GM10847 (cell line): ENCODE measurements around the gene TRIO.

Experiments
- POLR2A ChIP-seq: IDR thresholded peaks from 2 replicates; pipeline ENCODE4 v1.6.1; 2011; ENCODE audit not compliant: insufficient read length; ENCODE audit errors: extremely low read depth

Gene TRIO

DNA sequence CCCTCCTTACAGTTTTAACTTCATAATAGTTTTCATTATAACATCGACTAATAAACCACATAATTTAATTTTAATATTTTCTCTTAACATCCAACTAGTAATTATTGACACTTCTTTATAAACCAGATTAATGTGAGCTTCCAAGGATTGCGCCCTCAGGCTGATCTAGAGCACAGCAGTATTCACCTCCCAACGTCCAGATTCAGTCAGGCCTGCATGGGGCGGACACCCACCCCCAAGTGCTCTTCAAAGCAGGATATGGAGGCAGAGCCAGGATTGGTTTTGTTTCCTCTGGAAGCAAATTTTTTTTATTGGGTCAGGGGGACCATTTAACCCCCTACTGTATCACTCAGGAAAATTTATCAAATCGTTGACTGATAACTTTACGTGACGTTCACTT lies 215.4 kb downstream of the TRIO start:
- no peak for TF ChIP-seq POLR2A

DNA sequence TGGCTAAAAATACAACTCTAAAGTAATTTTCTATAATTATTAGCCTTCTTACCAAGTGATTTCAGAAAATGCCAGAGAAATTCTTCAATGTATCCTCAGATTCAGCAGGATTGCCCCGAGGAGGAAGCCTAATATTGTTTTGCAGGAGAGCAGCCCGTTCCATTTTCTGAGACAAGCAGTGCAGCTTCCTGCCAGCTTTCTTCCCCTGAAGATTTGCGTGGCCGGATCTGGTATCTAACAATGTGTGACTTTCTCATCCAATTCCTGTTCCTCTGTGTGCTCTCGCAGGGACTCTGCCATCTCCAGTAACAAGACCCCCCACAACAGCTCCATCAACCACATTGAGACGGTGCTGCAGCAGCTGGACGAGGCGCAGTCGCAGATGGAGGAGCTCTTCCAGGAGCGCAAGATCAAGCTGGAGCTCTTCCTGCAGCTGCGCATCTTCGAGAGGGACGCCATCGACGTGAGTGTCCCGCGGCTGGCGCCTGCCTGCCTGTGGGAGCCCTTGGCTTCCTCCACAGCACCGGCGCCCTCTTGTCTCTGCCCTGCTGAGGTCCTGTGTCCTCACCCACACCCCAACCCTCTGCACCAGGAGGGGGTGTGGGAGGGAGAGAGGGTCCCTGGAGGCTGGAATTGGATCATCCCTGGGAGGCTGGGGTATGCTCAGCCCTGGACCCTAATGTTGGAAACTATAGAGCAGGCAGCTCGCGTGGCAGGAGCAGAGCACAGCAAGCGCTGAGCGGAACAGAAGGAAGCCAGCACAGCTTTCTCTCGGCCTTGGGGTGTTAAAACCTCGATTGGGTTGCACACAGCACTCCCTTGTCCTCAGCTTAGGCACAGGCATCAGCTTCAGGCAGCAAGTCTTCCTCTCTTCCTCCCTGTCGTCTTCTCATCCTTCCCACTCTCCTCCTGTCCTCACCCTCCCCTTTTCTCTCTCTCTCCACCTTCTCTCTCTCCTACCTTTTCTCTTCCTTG lies 216.2 kb downstream of the TRIO start:
- no peak for TF ChIP-seq POLR2A

DNA sequence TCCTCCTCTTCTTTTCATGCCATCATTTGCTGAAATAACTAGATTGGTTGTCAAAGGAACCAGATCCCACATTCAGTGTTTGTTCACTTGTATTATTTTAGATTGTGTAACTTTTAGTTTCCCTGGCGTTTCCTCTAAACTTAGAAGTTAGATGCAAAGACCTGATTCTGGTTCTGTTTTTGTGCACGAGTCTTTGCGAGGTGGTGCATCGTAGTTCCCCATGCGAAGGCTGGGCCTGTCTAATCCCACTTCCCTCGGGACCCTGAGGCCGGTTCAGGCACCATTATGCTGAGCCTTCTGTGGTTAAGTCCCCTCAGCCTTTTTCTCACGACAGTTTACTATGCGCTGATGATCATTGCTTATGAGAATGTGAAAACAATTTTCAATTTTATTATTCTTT lies 219.3 kb downstream of the TRIO start:
- TF ChIP-seq POLR2A = no peak

DNA sequence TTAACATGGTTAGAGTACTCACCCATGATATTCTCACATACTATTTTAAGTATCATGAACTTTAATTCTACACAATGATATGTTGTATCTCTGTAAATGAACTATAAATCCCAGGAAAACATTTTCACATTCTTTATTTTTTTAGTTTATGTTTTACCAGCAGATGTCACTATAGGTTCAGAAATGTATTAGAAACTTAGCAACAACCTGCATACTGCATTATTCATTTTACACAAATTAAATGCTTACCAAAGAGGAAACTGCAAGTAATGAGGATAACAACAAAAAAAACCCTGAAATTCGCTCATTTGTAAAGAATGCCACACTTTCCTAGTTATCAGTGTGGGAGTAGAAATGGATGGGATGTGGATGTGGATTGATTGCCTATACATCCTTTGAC lies 221.0 kb downstream of the TRIO start:
- TF ChIP-seq POLR2A = no peak

DNA sequence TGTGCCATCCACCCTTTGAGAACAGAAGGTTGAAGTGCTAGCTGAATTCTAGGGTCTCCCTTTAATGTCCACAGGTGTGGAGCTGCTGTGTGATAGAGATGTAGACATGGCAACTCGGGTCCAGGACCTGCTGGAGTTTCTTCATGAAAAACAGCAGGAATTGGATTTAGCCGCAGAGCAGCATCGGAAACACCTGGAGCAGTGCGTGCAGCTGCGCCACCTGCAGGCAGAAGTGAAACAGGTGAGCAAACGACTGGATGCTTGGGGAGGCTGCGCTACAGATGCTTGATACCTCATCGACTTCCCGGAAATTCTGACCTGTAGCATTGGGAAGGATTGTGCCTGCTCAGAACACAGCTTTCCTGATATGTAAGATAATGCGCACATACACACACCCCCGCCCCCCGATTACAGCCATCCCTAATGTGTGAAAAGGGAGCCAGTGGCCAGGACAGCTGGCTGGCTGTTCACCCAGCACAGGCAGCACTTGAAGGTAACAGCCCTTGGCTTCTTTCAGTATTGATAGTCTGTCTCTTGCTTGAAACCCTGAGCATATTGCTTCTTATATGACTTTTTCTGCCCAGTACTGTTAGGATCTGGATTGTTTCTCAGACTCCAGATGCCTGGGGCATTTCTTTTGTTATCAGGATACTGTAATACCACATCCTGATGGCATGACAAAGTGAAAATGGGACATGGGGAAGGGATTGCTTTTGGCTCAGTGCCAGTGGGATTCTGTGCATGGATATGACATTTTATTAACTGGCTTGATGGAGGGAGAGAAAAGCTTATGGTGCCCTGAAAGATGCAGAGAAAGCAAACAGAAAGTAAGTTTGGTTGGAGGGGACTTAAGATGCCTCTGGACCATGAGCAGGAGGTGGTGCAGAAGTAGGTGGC lies 221.7 kb downstream of the TRIO start:
- no peak for TF ChIP-seq POLR2A

DNA sequence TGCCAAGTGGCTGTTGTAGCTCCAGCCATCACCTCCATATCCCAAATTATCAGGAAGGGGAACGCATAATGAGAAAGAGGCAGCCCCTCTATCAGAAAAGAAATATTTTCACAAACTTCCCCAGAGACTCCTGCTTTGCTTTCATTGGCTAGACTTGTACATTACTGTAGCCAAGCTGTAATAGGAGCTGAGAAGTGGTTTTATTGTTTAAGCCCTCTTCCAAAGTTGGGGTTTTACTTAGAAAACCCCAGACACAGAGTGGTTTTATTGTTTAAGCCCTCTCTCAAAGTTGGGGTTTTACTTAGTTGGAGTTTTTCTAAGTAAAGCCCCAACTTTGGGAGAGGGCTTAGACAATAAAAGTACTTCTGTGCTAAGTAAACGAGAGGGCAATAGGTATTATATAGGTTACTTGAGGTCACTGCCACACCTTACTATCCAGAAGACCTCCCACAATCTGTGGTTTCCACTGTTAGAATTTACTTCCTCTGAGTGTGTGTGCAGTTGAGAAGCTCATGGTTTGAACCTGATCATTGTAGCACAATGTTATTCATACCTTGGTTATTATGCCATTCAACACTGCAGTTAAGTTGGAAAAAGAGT lies 222.8 kb downstream of the TRIO start:
- TF ChIP-seq POLR2A = no peak

DNA sequence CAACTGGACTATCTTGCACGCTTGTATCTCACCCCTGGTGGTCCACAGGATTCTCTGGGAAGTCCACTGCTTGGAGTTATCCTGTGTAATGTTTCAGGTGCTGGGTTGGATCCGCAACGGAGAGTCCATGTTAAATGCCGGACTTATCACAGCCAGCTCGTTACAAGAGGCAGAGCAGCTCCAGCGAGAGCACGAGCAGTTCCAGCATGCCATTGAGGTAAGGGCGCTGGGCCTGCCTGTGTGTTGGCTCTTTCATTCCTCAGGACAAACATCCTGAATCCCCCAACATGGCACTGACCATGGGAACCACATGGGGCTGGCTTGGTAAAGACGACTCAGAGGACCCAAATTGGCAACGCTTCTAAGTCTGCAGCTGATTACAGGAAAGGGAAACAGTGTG lies 223.6 kb downstream of the TRIO start:
- no peak for TF ChIP-seq POLR2A

DNA sequence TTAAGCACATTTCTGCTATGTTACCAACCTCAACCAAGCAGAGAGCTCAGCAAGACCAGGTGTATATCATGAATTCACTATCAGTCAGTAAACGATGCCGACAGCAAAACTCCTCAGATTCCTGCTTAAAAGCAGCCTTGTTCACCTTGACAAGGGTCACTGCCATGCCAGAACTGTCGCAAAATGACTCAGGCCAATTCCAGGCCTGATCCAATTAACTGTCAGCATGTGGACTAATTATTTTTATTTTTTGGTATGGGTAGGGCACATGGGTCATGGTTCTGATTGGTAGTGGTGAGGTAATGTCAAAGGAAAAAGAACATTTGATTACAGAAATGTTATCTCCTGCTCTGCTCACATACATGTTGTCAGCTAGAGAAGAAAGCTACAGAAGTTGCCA lies 224.2 kb downstream of the TRIO start:
- TF ChIP-seq POLR2A = no peak

DNA sequence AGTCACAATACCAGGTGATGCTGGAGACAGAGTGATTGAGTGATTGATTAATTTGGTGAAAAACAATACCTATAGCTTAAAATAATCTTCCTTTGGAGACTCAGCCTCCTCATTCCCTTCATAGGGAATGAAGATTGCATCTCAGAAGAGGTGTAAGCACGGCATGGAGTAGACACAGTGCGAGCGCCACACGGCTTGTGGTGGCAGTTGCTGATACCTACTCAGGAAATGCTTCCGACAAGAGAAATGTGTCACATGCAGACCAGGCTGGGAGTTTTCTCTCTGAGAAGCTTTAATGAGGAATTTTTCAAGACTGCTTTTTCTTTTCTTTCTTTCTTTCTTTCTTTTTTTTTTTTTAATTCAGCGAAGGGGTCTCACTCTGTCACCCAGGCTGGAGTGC lies 226.6 kb downstream of the TRIO start:
- no peak for TF ChIP-seq POLR2A

DNA sequence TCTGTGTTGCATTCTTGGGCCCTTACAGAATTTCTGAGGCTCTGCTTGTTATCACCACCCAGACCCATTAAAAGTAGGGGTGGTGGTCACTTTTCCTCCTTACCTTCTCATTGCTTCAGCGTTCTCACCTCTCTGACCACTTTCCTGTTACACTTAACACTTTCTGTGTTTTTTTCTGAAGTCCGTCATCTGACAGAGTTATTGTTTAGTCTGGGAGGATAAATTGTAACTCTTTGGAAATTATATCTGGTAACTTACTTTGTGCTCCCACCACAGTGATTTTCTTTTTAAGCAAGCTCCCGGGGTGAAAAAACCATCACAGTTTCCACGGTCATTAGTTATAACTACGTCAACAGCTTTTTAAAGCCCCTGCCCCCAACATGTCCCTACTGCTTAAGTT lies 227.2 kb downstream of the TRIO start:
- TF ChIP-seq POLR2A = no peak

DNA sequence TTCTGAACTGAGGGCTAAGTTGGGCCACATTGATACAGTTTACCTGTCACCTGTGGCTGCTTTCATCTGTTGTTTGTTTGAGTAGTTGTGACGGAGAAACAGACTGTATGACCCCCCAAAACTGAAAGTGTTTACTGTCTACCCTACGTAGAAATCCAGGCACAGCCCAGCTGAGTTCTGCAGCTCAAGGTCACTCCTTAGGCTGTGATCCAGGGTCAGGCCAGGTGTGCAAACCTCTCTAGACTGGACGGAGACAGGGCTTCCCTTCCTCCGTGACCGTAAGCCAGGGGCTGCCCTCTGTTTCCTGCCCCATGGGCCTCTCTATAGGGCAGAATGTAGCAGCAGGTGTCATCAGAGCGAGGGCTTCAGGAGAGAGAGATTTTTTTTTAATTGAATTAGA lies 230.5 kb downstream of the TRIO start:
- no peak for TF ChIP-seq POLR2A

DNA sequence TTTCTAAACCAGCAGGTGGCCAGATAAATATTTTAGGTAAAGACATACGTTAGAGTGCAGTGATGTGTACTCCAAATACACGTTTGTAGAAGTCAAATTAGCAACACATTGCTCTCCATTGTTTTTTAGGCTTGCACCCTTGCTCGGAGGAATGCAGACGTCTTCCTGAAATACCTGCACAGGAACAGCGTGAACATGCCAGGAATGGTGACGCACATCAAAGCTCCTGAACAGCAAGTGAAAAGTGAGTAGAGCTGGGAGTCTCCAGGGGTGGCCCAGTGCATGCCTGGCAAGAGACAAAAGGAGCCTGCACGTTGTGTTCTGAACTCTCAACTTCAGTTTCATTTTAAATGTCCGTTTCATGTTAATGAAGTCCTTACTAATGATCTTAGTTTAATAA lies 231.0 kb downstream of the TRIO start:
- no peak for TF ChIP-seq POLR2A

DNA sequence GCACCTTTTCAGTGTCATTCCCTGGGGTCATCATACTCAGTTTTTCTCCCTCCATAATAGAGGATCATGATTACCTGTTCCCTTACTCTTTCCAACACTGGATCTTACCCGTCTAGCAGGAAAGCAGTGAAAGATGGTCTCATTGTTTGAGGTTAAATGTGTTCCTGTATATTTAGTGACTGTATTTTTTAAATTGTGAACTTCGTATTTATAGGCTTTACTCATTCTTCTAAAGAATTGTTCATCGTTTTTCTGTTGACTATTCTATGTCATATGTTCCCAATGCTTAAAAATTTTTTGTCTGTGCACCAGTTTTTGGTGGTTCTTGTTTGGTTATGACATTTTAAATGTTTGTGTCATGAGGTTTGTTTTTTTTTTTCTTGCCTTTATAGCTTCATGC lies 233.6 kb downstream of the TRIO start:
- TF ChIP-seq POLR2A = no peak

DNA sequence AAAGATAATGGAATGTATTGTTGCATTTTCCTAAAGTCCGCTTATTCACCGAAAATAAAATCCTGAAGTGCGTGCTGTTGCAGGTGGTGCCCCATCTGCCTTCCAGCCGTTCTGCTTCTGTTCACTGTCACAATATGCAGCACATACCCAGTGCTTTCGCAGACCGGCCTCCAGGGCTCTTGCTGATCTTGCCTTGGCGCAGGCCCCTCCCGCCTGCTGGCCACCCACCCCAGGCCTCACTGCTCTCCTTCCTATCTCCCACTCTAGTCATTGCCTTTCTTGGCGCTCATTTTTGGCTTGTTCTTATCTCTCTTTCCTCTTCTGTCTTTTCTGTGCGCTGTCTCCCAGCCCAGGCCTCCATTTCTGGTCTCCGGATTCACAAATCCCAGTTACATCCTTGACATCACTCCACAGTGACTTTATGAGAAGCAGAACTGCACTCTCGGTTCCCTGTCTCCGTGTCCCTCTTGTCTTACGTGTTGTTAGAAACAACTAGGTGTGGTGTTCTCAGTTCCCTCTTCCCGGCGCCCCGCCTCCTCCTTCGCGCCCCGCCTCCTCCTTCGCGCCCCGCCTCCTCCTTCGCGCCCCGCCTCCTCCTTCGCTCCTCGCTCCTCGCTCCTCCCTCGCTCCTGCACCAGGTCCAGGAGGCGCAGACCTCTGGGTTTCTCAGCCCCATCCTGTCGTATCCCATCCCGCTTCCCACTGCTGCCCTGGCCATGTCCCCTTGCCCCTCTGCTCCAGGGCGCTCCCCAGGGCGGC lies 236.8 kb downstream of the TRIO start:
- TF ChIP-seq POLR2A = no peak

DNA sequence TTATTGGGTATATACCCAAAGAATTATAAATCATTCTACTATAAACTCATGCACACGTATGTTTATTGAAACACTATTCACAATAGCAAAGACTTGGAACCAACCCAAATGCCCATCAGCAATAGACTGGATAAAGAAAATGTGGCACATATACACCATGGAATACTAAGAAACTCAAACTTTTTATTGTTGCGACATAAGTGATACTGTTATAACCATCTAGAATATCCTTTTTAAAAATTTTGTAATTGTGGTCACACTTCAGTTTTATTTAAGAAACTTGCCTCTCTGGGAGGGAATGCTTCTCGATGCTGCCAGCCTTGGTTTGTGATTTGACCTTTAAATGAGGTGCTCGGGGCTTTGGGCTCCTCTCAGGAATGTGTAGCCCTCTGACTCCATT lies 237.6 kb downstream of the TRIO start:
- TF ChIP-seq POLR2A = no peak
